Measurements from ENCODE around the gene CDK19. TPM values are rescaled to one million over a fixed set of nuclear protein-coding genes. Genes with fewer than 3 reads are reported as not detected.

The CDK19 gene
- total and polyA plus RNA-seq, 10 of the 15 experiments (the other 5 are each of a cell fraction or from before 2014, with no cell fraction given), result 4.6 to 21.4 (median 12.4) TPM

- TF ChIP-seq ZBTB40 (IDR thresholded peaks at IDR 0.05; ENCODE audit: borderline replicate concordance) (no peak), BHLHE40 (IDR thresholded peaks at IDR 0.05; ENCODE audit: borderline replicate concordance in 1 of 2, low read depth in 2 of 2, low read length in 1 of 2) (no peak), BCL11A (IDR thresholded peaks at IDR 0.05; ENCODE audit: low read depth, low read length) (no peak), YY1 (IDR thresholded peaks at IDR 0.05; ENCODE audit: low read depth, low read length) (no peak), CREB1 (IDR thresholded peaks at IDR 0.05; ENCODE audit: low read depth) (no peak), CBX5 (IDR thresholded peaks at IDR 0.05; ENCODE audit: low read depth) (no peak), MYB (IDR thresholded peaks at IDR 0.05; ENCODE audit: borderline replicate concordance, low read depth, low read length) (no peak), GATAD2B (conservative IDR thresholded peaks at IDR 0.05; ENCODE audit: low read depth) (no peak)
- TF ChIP-seq, protein P1, sequence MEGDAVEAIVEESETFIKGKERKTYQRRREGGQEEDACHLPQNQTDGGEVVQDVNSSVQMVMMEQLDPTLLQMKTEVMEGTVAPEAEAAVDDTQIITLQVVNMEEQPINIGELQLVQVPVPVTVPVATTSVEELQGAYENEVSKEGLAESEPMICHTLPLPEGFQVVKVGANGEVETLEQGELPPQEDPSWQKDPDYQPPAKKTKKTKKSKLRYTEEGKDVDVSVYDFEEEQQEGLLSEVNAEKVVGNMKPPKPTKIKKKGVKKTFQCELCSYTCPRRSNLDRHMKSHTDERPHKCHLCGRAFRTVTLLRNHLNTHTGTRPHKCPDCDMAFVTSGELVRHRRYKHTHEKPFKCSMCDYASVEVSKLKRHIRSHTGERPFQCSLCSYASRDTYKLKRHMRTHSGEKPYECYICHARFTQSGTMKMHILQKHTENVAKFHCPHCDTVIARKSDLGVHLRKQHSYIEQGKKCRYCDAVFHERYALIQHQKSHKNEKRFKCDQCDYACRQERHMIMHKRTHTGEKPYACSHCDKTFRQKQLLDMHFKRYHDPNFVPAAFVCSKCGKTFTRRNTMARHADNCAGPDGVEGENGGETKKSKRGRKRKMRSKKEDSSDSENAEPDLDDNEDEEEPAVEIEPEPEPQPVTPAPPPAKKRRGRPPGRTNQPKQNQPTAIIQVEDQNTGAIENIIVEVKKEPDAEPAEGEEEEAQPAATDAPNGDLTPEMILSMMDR (IDR thresholded peaks at IDR 0.05 in 2 of 3, conservative IDR thresholded peaks at IDR 0.05 in 1 of 3; ENCODE audit: control insufficient read depth in 2 of 3, extremely low read depth in 1 of 3, insufficient read depth in 1 of 3, low read depth in 3 of 3, low read length in 3 of 3), result no peak
- TF ChIP-seq, protein P2, sequence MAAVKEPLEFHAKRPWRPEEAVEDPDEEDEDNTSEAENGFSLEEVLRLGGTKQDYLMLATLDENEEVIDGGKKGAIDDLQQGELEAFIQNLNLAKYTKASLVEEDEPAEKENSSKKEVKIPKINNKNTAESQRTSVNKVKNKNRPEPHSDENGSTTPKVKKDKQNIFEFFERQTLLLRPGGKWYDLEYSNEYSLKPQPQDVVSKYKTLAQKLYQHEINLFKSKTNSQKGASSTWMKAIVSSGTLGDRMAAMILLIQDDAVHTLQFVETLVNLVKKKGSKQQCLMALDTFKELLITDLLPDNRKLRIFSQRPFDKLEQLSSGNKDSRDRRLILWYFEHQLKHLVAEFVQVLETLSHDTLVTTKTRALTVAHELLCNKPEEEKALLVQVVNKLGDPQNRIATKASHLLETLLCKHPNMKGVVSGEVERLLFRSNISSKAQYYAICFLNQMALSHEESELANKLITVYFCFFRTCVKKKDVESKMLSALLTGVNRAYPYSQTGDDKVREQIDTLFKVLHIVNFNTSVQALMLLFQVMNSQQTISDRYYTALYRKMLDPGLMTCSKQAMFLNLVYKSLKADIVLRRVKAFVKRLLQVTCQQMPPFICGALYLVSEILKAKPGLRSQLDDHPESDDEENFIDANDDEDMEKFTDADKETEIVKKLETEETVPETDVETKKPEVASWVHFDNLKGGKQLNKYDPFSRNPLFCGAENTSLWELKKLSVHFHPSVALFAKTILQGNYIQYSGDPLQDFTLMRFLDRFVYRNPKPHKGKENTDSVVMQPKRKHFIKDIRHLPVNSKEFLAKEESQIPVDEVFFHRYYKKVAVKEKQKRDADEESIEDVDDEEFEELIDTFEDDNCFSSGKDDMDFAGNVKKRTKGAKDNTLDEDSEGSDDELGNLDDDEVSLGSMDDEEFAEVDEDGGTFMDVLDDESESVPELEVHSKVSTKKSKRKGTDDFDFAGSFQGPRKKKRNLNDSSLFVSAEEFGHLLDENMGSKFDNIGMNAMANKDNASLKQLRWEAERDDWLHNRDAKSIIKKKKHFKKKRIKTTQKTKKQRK (IDR thresholded peaks at IDR 0.05; ENCODE audit: low read depth, low read length), result no peak
These were observed 20.0 kb downstream of the CDK19 start (continued) for GRCh38 chr6:110795271-110795670.

Data from GM12878 (cell line).